22Rv1 (cell line): ENCODE data around the gene DHFR2.

Source experiments
- ZFX ChIP-seq: fragments of 450-650 bp; IDR thresholded peaks from 2 replicates; pipeline ENCODE4 v1.6.1; 2017; ENCODE audit warnings: antibody characterized with exemption, borderline replicate concordance
- TF ChIP-seq, protein P1 (sequence below): fragments of 450-650 bp; IDR thresholded peaks from 2 replicates; pipeline ENCODE4 v1.5.1; 2017; ENCODE audit warnings: mild to moderate bottlenecking

DNA sequence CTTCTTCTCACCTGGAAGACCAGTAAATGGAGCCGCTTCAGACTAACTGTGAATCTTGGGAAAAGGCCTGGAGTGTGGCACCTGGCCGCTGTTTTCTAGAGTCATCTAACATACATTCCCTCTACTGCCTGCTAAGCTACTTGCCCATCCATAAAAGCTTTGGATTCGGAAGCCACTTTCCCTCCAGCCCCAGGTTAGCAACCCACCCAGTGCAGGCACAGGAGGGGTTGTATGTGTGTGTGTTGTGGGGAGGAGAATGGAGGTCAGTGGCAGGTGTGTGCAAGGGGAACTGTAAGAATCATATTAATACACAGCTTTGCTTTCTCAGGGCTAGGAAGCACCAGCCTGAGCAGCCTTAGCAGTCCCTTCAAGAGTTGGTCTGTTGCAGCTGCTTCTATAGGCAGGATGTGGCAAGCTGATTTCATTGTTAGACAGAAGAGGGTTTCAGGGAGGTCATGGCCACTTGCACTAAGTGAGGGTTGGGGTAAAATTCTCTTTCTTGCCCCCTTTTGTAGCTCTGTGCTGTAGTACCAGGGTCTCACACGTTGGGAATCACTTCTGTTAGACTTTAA is 9.1 kb upstream of the DHFR2 start:
- TF ChIP-seq, protein P1, sequence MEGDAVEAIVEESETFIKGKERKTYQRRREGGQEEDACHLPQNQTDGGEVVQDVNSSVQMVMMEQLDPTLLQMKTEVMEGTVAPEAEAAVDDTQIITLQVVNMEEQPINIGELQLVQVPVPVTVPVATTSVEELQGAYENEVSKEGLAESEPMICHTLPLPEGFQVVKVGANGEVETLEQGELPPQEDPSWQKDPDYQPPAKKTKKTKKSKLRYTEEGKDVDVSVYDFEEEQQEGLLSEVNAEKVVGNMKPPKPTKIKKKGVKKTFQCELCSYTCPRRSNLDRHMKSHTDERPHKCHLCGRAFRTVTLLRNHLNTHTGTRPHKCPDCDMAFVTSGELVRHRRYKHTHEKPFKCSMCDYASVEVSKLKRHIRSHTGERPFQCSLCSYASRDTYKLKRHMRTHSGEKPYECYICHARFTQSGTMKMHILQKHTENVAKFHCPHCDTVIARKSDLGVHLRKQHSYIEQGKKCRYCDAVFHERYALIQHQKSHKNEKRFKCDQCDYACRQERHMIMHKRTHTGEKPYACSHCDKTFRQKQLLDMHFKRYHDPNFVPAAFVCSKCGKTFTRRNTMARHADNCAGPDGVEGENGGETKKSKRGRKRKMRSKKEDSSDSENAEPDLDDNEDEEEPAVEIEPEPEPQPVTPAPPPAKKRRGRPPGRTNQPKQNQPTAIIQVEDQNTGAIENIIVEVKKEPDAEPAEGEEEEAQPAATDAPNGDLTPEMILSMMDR: no peak
- TF ChIP-seq ZFX: no peak
